CD8-positive, alpha-beta memory T cell (primary cell): ENCODE measurements around the gene LRFN5. TPM values are rescaled to one million over a fixed set of nuclear protein-coding genes. Genes with fewer than 3 reads are reported as not detected.
A peak's percentile ranks its signal among the peaks of the same experiment; 100 is the strongest.

Experiments
- CTCF ChIA-PET: fragments of 350-600 bp; sonication (Branson Sonifier 250); formaldehyde crosslinking; loops from one replicate; lab custom pipeline; 2021; ENCODE audit warnings: antibody characterized with exemption; lab: Charles Lee
- POLR2A ChIA-PET: fragments of 350-600 bp; sonication (Branson Sonifier 250); formaldehyde crosslinking; loops from one replicate; lab custom pipeline; 2021; ENCODE audit warnings: antibody characterized with exemption; lab: Charles Lee
- DNase-seq, 5 donors: peaks; one replicate each; pipeline versions ENCODE4 v3.0.0 to v3.0.0-alpha.2; 2020 to 2022; ENCODE audit warnings: mixed read lengths in 1 of 5
- H3K27ac ChIP-seq: one replicate; pipeline ENCODE4 v1.7.0; 2013; ENCODE audit warnings: low read depth, mild to moderate bottlenecking, low read length, moderate library complexity
- H3K27me3 ChIP-seq: 2 replicates; pipeline ENCODE4 v1.7.0; 2013; ENCODE audit warnings: low read length, mild to moderate bottlenecking; ENCODE audit not compliant: insufficient read depth, poor library complexity, severe bottlenecking
- H3K36me3 ChIP-seq: 2 replicates; pipeline ENCODE4 v1.7.0; 2013; ENCODE audit warnings: mild to moderate bottlenecking, low read length, moderate library complexity; ENCODE audit not compliant: insufficient read depth
- H3K4me1 ChIP-seq: 2 replicates; pipeline ENCODE4 v1.7.0; 2013; ENCODE audit warnings: mild to moderate bottlenecking, low read length, moderate library complexity; ENCODE audit not compliant: insufficient read depth
- H3K4me3 ChIP-seq: 2 replicates; pipeline ENCODE4 v1.7.0; 2013; ENCODE audit warnings: mild to moderate bottlenecking, low read length
- H3K9me3 ChIP-seq: 2 replicates; pipeline ENCODE4 v1.7.0; 2013; ENCODE audit warnings: mild to moderate bottlenecking, low read length
- H3K27ac Mint-ChIP-seq, 8 donors: one replicate each; pipeline ENCODE4 v1.8.0; 2020 to 2021; ENCODE audit warnings: mixed read lengths in 8 of 8, mild to moderate bottlenecking in 6 of 8, inconsistent platforms in 3 of 8, moderate library complexity in 3 of 8
- H3K27me3 Mint-ChIP-seq, 2 donors: one replicate each; pipeline ENCODE4 v1.8.0; 2020 to 2021; ENCODE audit warnings: mixed read lengths in 2 of 2, mild to moderate bottlenecking in 1 of 2, moderate library complexity in 1 of 2
- H3K36me3 Mint-ChIP-seq, 3 donors: one replicate each; pipeline ENCODE4 v1.8.0; 2020 to 2021; ENCODE audit warnings: mixed read lengths in 3 of 3, inconsistent platforms in 1 of 3, mild to moderate bottlenecking in 1 of 3
- H3K4me1 Mint-ChIP-seq, 3 donors: one replicate each; pipeline ENCODE4 v1.8.0; 2020 to 2021; ENCODE audit warnings: mixed read lengths in 3 of 3, inconsistent platforms in 1 of 3, mild to moderate bottlenecking in 1 of 3
- H3K4me3 Mint-ChIP-seq, 7 donors: one replicate each; pipeline ENCODE4 v1.8.0; 2020 to 2021; ENCODE audit warnings: mixed read lengths in 7 of 7, mild to moderate bottlenecking in 6 of 7, moderate library complexity in 4 of 7, inconsistent platforms in 2 of 7
- H3K9me3 Mint-ChIP-seq, 5 donors: one replicate each; pipeline ENCODE4 v1.8.0; 2020 to 2022; ENCODE audit warnings: mixed read lengths in 5 of 5, mild to moderate bottlenecking in 3 of 5, moderate library complexity in 2 of 5, inconsistent platforms in 1 of 5
- polyA plus RNA-seq: library from polyadenylated mRNA; unstranded; fragments of 300-500 nt; fragmentation: Illumina TruSeq; gene quantifications from one replicate; pipeline ENCODE4 v1.2.3, GENCODE V29; 2021
- total RNA-seq, 2 experiments: library from RNA; stranded (reverse); gene quantifications; one replicate each; pipeline ENCODE4 v1.2.3, GENCODE V29; 2021

The LRFN5 gene
- total and polyA plus RNA-seq, 3 experiments from 2014 or later, result not detected

DNA sequence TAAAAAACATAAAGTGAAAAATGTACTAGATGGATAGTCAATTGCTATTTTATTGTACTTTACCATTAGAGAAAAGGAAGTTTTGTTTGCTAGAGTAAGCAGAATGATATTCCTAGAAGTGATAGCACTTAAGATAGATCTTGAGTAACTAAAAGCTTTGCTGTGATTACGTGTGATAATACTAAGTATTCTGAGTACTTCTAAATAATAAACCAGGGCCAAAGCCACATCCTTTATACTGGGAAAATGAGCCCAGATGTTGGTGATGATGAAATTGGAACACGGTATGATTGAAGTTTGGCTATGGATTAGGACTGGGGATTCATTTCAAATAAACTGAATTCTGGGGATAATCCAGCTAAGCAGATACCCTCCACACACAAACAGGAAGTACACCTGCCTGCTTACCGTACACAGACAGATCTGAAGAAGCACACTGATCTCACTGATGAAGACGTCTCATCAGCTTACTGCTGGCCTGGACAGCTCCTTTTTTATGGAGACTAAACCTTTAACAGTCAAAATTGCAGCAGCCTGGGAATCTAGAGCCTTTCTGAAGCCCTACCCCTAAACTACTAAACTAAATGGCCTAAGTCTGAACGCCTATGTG lies 199.8 kb downstream of the LRFN5 start:
- peaks cover 0 to 8% (median 0%) of the 10 kb centered on the region in 3 donors for H3K4me1 Mint-ChIP-seq
- no peaks in the 10 kb centered on the region for H3K9me3 ChIP-seq
- H3K4me3 Mint-ChIP-seq, result no peak overlapping the region
- H3K36me3 ChIP-seq, result no peaks in the 10 kb centered on the region
- no peaks in the 10 kb centered on the region for H3K36me3 Mint-ChIP-seq
- no peak overlapping the region for H3K27ac ChIP-seq
- ChIA-PET POLR2A (no interaction called here), CTCF (no interaction called here)
- no peaks in the 10 kb centered on the region for H3K27me3 Mint-ChIP-seq
- no peaks in the 10 kb centered on the region for H3K9me3 Mint-ChIP-seq
- no peak for DNase-seq
- no peak overlapping the region for H3K27ac Mint-ChIP-seq
- no peaks in the 10 kb centered on the region for H3K4me1 ChIP-seq
- no peaks in the 10 kb centered on the region for H3K27me3 ChIP-seq
- no peak overlapping the region for H3K4me3 ChIP-seq

DNA sequence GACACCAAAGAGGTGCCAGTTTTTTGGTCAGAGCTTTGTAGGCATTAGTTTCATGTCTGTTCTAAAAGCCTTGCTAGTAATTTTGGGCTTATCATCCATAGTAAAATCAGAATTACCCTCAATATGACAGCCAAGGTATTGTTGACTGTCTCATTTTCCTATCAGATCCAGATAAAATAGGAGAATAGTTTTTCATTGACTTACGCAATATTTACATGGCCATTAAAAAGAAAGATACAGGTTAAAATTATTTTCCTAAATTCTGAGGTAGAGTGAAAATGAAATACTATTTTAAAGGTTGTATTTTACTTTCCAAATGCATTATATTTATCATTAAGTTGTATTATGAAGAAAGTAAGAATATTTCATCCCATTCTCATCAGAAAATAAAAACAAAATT lies 203.7 kb downstream of the LRFN5 start:
- Histone ChIP-seq H3K9me3 (no peaks in the 10 kb centered on the region), H3K36me3 (no peaks in the 10 kb centered on the region), H3K4me1 (no peaks in the 10 kb centered on the region), H3K27me3 (no peaks in the 10 kb centered on the region), H3K27ac (no peak overlapping the region), H3K4me3 (no peak overlapping the region)
- Mint-ChIP-seq H3K27ac (no peak overlapping the region), H3K36me3 (no peaks in the 10 kb centered on the region), H3K4me1 (peaks cover 0 to 8% (median 0%) of the 10 kb centered on the region in 3 donors), H3K9me3 (peaks cover 0 to 3% (median 0%) of the 10 kb centered on the region in 5 donors), H3K27me3 (no peaks in the 10 kb centered on the region), H3K4me3 (no peak overlapping the region)
- ChIA-PET CTCF (no interaction called here), POLR2A (no interaction called here)
- no peak for DNase-seq

DNA sequence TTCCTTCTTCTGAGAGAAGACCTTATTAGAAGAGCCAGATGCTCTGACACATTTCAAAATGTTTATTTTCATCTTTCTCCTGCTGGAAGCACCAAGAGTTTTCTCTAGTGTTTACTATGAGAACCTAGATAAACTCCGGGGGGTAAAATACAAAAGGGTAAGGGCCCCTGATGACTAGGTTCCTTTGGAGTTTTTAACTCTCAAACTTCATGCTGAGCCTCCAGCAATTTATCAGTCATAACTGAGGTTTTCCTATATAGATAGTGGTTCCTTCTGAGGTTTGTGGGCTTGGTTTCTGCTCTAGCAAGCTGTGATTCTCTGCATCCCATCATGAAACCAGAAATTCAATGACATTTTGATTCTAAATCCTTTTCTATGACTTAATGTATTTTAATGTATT lies 210.9 kb downstream of the LRFN5 start:
- Mint-ChIP-seq H3K36me3 (no peaks in the 10 kb centered on the region), H3K9me3 (peaks cover 0 to 8% (median under 1%) of the 10 kb centered on the region in 5 donors), H3K27me3 (no peaks in the 10 kb centered on the region), H3K27ac (no peak overlapping the region), H3K4me1 (no peaks in the 10 kb centered on the region), H3K4me3 (no peak overlapping the region)
- Histone ChIP-seq H3K36me3 (no peaks in the 10 kb centered on the region), H3K4me3 (no peak overlapping the region), H3K27me3 (no peaks in the 10 kb centered on the region), H3K9me3 (no peaks in the 10 kb centered on the region), H3K4me1 (no peaks in the 10 kb centered on the region), H3K27ac (no peak overlapping the region)
- POLR2A ChIA-PET, result no interaction called here
- CTCF ChIA-PET, result no interaction called here
- DNase-seq, result no peak

DNA sequence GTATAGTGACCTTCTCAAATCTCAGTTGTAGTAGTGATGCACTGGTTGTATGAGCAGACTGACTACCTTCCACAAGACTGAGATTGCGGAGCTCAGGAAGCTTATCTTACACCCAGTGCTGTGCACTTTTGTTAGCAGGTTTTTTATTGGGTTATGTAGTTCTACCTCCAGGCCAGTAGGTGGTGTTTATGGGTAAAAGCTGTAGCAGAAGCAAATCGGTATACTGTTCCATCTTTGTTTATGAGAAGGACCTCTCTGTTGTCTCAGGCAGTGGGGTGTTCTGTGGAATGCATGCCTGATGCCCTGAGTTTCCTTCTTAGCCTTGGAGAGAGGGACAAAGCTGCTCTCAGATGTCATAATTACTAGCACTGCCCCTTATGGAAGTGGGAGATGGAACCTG lies 217.8 kb downstream of the LRFN5 start:
- Histone ChIP-seq H3K9me3 (no peaks in the 10 kb centered on the region), H3K4me1 (no peaks in the 10 kb centered on the region), H3K36me3 (no peaks in the 10 kb centered on the region), H3K27me3 (no peaks in the 10 kb centered on the region), H3K4me3 (no peak overlapping the region), H3K27ac (no peak overlapping the region)
- POLR2A ChIA-PET, result no interaction called here
- DNase-seq, result no peak
- Mint-ChIP-seq H3K36me3 (no peaks in the 10 kb centered on the region), H3K4me1 (no peaks in the 10 kb centered on the region), H3K9me3 (peaks cover 3 to 15% (median 10%) of the 10 kb centered on the region in 5 donors), H3K27me3 (no peaks in the 10 kb centered on the region), H3K27ac (no peak overlapping the region), H3K4me3 (no peak overlapping the region)
- CTCF ChIA-PET, result no interaction called here

DNA sequence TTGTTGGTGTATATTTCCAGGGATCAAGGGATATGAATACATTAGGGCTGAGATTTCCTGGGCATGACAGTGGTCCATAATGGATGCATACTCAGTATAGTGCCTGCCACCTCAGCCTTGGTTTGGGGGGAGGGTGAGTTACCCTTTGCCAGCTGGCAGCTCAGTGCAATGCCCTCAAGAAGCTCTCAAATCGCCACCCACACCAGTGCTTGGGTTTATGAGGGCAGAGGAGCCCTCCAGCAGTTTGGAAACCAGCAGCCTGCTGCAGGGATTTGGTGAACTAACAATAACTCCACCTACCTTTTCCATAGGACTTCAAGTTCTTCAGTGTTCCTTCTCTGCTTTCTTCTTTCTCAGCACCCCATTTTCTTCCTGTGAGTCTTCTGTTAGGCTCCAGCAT lies 218.9 kb downstream of the LRFN5 start:
- Histone ChIP-seq H3K27me3 (no peaks in the 10 kb centered on the region), H3K27ac (no peak overlapping the region), H3K9me3 (no peaks in the 10 kb centered on the region), H3K4me1 (no peaks in the 10 kb centered on the region), H3K4me3 (no peak overlapping the region), H3K36me3 (no peaks in the 10 kb centered on the region)
- no peak for DNase-seq
- no peaks in the 10 kb centered on the region for H3K4me1 Mint-ChIP-seq
- H3K9me3 Mint-ChIP-seq, result peaks cover 3 to 15% (median 10%) of the 10 kb centered on the region in 5 donors
- no peaks in the 10 kb centered on the region for H3K36me3 Mint-ChIP-seq
- no peak overlapping the region for H3K27ac Mint-ChIP-seq
- ChIA-PET CTCF (no interaction called here), POLR2A (no interaction called here)
- no peak overlapping the region for H3K4me3 Mint-ChIP-seq
- no peaks in the 10 kb centered on the region for H3K27me3 Mint-ChIP-seq

DNA sequence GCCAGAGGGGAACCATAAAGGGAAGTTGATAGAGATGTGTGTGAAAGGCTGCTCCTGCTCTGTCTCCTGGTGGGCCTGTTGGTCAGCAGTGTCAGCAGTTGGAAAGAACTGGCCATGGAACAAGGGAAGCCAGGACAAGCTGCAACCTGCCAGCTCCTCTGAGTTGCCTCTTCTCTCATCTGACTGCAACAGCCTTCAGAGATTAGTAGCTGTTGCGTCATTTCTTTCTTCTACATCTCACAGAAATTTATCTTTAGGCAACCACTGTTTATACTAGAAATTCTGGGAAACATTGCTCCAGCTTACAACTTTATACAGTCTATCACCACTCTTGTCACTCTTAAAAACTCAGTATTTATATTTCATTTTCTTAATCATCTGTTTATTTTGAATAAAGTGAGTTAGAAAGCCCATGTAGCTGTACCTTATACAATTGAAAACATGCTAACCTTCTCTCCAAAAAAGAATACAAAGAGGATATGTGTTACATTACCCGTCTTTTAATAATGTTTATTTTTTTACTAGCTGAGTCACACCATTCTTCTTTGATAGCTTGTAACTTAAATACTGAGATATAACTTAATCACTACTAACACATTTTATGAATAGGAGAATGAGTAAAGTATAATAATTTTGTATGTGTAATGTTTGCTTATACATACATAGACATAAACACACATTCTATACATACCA lies 224.2 kb downstream of the LRFN5 start:
- no peak overlapping the region for H3K27ac ChIP-seq
- H3K27me3 Mint-ChIP-seq, result no peaks in the 10 kb centered on the region
- H3K9me3 Mint-ChIP-seq, result peaks cover 0 to under 1% (median 0%) of the 10 kb centered on the region in 5 donors
- no peaks in the 10 kb centered on the region for H3K27me3 ChIP-seq
- H3K4me3 ChIP-seq, result no peak overlapping the region
- no peaks in the 10 kb centered on the region for H3K36me3 Mint-ChIP-seq
- CTCF ChIA-PET, result no interaction called here
- H3K27ac Mint-ChIP-seq, result peak overlapping the region in 1 of 8 donors; percentile 13
- H3K9me3 ChIP-seq, result no peaks in the 10 kb centered on the region
- no peaks in the 10 kb centered on the region for H3K36me3 ChIP-seq
- POLR2A ChIA-PET, result no interaction called here
- H3K4me1 Mint-ChIP-seq, result no peaks in the 10 kb centered on the region
- no peak for DNase-seq
- no peaks in the 10 kb centered on the region for H3K4me1 ChIP-seq
- no peak overlapping the region for H3K4me3 Mint-ChIP-seq

DNA sequence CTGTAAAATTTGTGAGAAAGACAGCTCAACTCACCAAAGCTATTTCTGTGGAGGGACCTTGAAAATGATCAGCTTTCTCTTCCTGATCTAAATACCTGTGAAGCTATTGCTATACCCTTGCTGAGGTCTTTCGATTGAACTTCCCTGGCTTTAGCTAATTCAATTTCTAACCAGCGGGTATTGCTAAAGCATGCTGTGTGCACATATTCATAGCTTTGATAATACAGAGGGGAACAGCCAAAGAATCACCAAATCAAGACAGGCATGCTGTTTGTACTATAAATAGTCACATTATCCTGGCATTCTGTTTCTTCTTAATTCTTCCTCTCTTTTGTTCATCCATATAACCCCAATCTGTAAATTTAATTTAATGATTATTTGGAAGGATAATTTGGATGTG lies 233.0 kb downstream of the LRFN5 start:
- no peaks in the 10 kb centered on the region for H3K36me3 Mint-ChIP-seq
- H3K27ac Mint-ChIP-seq, result no peak overlapping the region
- no peaks in the 10 kb centered on the region for H3K27me3 Mint-ChIP-seq
- H3K9me3 Mint-ChIP-seq, result peaks cover 0 to 2% (median 0%) of the 10 kb centered on the region in 5 donors
- H3K4me3 Mint-ChIP-seq, result no peak overlapping the region
- Histone ChIP-seq H3K27ac (no peak overlapping the region), H3K9me3 (no peaks in the 10 kb centered on the region), H3K27me3 (no peaks in the 10 kb centered on the region), H3K4me3 (no peak overlapping the region), H3K36me3 (no peaks in the 10 kb centered on the region), H3K4me1 (no peaks in the 10 kb centered on the region)
- H3K4me1 Mint-ChIP-seq, result no peaks in the 10 kb centered on the region
- POLR2A ChIA-PET, result no interaction called here
- CTCF ChIA-PET, result no interaction called here
- no peak for DNase-seq

DNA sequence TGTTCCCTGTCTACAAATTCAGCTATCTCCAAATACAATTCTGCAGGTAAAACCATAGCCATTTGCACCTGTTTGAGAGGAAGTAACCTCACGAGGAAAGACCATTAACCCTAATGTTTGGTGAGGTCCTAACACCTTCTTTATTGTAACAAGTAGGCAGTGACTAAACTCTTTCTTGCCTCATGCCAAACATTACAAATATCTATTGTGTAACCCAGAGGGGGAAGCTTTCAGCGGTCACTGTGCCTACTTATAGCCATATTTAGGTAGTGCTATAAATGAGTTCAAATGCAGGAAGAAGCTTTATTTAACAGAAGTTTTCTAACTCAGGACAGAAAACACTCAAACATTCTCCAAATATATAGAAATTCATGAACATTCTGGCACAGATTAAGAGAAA lies 252.7 kb downstream of the LRFN5 start:
- DNase-seq, result no peak
- no peak overlapping the region for H3K27ac ChIP-seq
- no peaks in the 10 kb centered on the region for H3K9me3 ChIP-seq
- H3K4me3 ChIP-seq, result no peak overlapping the region
- no peaks in the 10 kb centered on the region for H3K27me3 ChIP-seq
- no peaks in the 10 kb centered on the region for H3K4me1 Mint-ChIP-seq
- no peaks in the 10 kb centered on the region for H3K36me3 Mint-ChIP-seq
- H3K27me3 Mint-ChIP-seq, result no peaks in the 10 kb centered on the region
- peaks cover 1 to 7% (median 3%) of the 10 kb centered on the region in 5 donors for H3K9me3 Mint-ChIP-seq
- H3K27ac Mint-ChIP-seq, result no peak overlapping the region
- ChIA-PET CTCF (no interaction called here), POLR2A (no interaction called here)
- H3K36me3 ChIP-seq, result no peaks in the 10 kb centered on the region
- H3K4me3 Mint-ChIP-seq, result no peak overlapping the region
- H3K4me1 ChIP-seq, result no peaks in the 10 kb centered on the region
